GM19468 (cell line): ENCODE results near the gene IL1A.

Source experiments
- ATAC-seq: cut with Tn5 transposase; IDR thresholded peaks from one replicate; pipeline ENCODE4 v1.9.1; 2021; ENCODE audit warnings: mild to moderate bottlenecking, moderate library complexity, moderate number of reproducible peaks; ENCODE audit not compliant: unreplicated experiment; ENCODE audit errors: extremely low read depth

IL1A gene

GRCh38 chr2:112819081-112819480, 34.8 kb upstream of the IL1A start:
- no peak for ATAC-seq

GRCh38 chr2:112818094-112818902, 34.0 kb upstream of the IL1A start:
- no peak for ATAC-seq

- no peak for ATAC-seq
Observed at GRCh38 chr2:112817082-112817689, 32.9 kb upstream of the IL1A start.

- ATAC-seq: no peak
Observed at GRCh38 chr2:112814278-112814677, 30.0 kb upstream of the IL1A start.

GRCh38 chr2:112813280-112813966, 29.1 kb upstream of the IL1A start:
- ATAC-seq: no peak

GRCh38 chr2:112812318-112813267, 28.3 kb upstream of the IL1A start:
- no peak for ATAC-seq

- no peak for ATAC-seq
Observed at GRCh38 chr2:112811841-112812306, 27.6 kb upstream of the IL1A start.

GRCh38 chr2:112811276-112811831, 27.1 kb upstream of the IL1A start:
- ATAC-seq: no peak

GRCh38 chr2:112809112-112809511, 24.8 kb upstream of the IL1A start:
- ATAC-seq: no peak

- ATAC-seq: no peak
Observed at GRCh38 chr2:112807233-112807807, 23.0 kb upstream of the IL1A start.

GRCh38 chr2:112805542-112805941, 21.2 kb upstream of the IL1A start:
- no peak for ATAC-seq

GRCh38 chr2:112803691-112804521, 19.6 kb upstream of the IL1A start:
- no peak for ATAC-seq

GRCh38 chr2:112800881-112801583, 16.7 kb upstream of the IL1A start:
- no peak for ATAC-seq

GRCh38 chr2:112798979-112799975, 15.0 kb upstream of the IL1A start:
- ATAC-seq: no peak

- ATAC-seq: no peak
Observed at GRCh38 chr2:112796486-112796885, 12.2 kb upstream of the IL1A start.

- ATAC-seq: no peak
Observed at GRCh38 chr2:112795774-112796173, 11.5 kb upstream of the IL1A start.

- no peak for ATAC-seq
Observed at GRCh38 chr2:112794841-112795240, 10.5 kb upstream of the IL1A start.
